Measurements from ENCODE around the gene PSME3IP1.
A peak's percentile ranks its signal among the peaks of the same experiment; 100 is the strongest.

Gene PSME3IP1

DNA sequence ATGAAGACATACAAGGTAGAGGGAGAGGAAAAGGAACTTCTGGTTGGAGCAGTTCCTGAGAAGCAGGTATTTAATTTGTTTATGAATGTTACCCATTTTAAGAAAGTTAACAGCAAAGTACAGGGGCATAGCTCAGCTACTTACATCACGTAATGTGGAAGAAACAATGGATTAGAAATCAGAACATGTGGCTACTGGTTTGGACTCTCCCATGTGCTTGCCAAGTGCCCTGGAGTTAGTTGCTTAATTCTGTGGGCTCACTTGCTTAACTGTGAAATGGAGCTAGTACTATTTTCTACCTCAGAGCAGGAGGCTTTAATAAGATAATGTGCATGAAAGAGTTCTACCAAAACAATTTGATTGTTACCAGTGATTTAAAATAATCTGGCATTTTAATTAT, 27.6 kb upstream of the PSME3IP1 start:
- no peak for DNase-seq (ENCODE audit: low read depth)
- no peak overlapping the region for H3K4me3 ChIP-seq (ENCODE audit: low read depth, low read length)
- no peak for TF ChIP-seq MYC (IDR thresholded peaks at IDR 0.05; ENCODE audit: low read depth, low read length)
- TF ChIP-seq, protein P1, sequence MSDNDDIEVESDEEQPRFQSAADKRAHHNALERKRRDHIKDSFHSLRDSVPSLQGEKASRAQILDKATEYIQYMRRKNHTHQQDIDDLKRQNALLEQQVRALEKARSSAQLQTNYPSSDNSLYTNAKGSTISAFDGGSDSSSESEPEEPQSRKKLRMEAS (IDR thresholded peaks at IDR 0.05; ENCODE audit: low read depth, low read length), result no peak
- no peak for TF ChIP-seq POLR2A (IDR thresholded peaks at IDR 0.05; ENCODE audit: extremely low read depth, insufficient read length)
- TF ChIP-seq, protein P2, sequence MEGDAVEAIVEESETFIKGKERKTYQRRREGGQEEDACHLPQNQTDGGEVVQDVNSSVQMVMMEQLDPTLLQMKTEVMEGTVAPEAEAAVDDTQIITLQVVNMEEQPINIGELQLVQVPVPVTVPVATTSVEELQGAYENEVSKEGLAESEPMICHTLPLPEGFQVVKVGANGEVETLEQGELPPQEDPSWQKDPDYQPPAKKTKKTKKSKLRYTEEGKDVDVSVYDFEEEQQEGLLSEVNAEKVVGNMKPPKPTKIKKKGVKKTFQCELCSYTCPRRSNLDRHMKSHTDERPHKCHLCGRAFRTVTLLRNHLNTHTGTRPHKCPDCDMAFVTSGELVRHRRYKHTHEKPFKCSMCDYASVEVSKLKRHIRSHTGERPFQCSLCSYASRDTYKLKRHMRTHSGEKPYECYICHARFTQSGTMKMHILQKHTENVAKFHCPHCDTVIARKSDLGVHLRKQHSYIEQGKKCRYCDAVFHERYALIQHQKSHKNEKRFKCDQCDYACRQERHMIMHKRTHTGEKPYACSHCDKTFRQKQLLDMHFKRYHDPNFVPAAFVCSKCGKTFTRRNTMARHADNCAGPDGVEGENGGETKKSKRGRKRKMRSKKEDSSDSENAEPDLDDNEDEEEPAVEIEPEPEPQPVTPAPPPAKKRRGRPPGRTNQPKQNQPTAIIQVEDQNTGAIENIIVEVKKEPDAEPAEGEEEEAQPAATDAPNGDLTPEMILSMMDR (IDR thresholded peaks at IDR 0.05; ENCODE audit: low read depth, low read length), result no peak

DNA sequence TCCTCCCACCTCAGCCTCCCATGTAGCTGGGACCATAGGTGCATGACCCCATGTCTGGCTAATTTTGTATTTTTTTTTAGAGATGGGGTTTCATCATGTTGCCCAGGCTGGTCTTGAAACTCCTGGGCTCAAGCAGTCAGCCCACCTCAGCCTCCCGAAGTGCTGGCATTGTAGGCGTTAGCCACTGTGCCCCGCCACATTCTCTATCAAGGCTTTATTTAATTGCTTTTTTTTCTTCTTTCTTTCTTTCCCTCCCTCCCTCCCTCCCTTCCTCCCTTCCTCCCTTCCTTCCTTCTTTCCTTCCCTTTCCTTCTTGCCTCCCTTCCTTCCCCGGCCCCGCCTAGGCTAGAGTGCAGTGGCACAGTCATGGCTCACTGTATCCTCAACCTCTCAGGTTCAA, 23.9 kb upstream of the PSME3IP1 start:
- TF ChIP-seq, protein P1 (IDR thresholded peaks at IDR 0.05; ENCODE audit: low read depth, low read length), result no peak
- no peak for TF ChIP-seq MYC (IDR thresholded peaks at IDR 0.05; ENCODE audit: low read depth, low read length)
- no peak for TF ChIP-seq POLR2A (IDR thresholded peaks at IDR 0.05; ENCODE audit: extremely low read depth, insufficient read length)
- TF ChIP-seq, protein P2 (IDR thresholded peaks at IDR 0.05; ENCODE audit: low read depth, low read length), result no peak
- DNase-seq (ENCODE audit: low read depth), result no peak
- no peak overlapping the region for H3K4me3 ChIP-seq (ENCODE audit: low read depth, low read length)

DNA sequence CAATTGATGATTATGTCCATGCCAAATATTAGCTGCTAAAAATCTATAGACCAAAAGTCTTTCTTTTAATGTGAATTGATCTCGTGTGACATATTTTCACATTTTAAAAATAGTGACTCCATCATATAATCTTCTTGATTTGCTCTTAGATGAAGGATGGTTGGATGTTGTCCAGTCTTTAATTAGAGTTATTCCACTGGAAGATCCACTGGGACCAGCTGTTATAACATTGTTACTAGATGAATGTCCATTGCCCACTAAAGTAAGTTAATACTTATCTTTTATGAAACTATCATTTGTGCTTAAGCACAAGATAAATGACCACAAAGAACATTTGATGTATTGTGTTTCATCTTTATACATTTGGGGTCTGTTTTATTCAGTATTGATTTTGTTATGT, 23.1 kb upstream of the PSME3IP1 start:
- H3K4me3 ChIP-seq (ENCODE audit: low read depth, low read length), result no peak overlapping the region
- TF ChIP-seq POLR2A (IDR thresholded peaks at IDR 0.05; ENCODE audit: extremely low read depth, insufficient read length) (no peak), MYC (IDR thresholded peaks at IDR 0.05; ENCODE audit: low read depth, low read length) (no peak)
- TF ChIP-seq, protein P2 (IDR thresholded peaks at IDR 0.05; ENCODE audit: low read depth, low read length), result no peak
- TF ChIP-seq, protein P1 (IDR thresholded peaks at IDR 0.05; ENCODE audit: low read depth, low read length), result no peak
- DNase-seq (ENCODE audit: low read depth), result no peak

DNA sequence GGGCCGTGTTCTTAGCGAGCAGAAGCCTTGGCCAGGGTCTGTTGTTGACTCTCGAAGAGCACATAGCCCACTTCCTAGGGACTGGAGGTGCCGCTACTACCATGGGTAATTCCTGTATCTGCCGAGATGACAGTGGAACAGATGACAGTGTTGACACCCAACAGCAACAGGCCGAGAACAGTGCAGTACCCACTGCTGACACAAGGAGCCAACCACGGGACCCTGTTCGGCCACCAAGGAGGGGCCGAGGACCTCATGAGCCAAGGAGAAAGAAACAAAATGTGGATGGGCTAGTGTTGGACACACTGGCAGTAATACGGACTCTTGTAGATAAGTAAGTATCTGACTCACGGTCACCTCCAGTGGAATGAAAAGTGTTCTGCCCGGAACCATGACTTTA, 18.8 kb upstream of the PSME3IP1 start:
- peak; percentile 14 for DNase-seq (ENCODE audit: low read depth)
- H3K4me3 ChIP-seq (ENCODE audit: low read depth, low read length), result no peak overlapping the region

DNA sequence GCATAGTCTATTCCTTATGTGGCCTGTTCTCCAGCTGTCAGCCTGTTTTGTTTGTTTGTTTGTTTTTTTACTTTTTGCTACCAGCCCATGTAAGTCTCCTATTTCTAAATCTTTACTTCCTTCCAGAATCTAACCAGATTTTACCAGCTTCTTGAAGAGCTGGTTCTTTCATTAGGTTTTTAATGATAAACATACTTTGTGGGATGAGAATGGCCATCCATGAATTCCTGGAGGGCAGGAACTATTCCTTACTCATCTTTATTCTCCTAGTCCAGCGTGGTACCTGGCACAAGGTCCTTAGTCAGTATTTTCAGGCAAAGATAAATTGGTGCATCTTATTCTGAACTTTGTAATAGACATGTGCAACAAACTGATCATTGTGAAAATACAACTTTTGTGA, 17.6 kb upstream of the PSME3IP1 start:
- no peak overlapping the region for H3K4me3 ChIP-seq (ENCODE audit: low read depth, low read length)
- no peak for DNase-seq (ENCODE audit: low read depth)
- TF ChIP-seq POLR2A (IDR thresholded peaks at IDR 0.05; ENCODE audit: extremely low read depth, insufficient read length) (no peak), MYC (IDR thresholded peaks at IDR 0.05; ENCODE audit: low read depth, low read length) (no peak)
- TF ChIP-seq, protein P1 (IDR thresholded peaks at IDR 0.05; ENCODE audit: low read depth, low read length), result no peak
- TF ChIP-seq, protein P2 (IDR thresholded peaks at IDR 0.05; ENCODE audit: low read depth, low read length), result no peak

More for the DNA sequence above, 18.8 kb upstream of the PSME3IP1 start:
- TF ChIP-seq MYC (IDR thresholded peaks at IDR 0.05; ENCODE audit: low read depth, low read length), result no peak
- TF ChIP-seq, protein P2 (IDR thresholded peaks at IDR 0.05; ENCODE audit: low read depth, low read length), result peak; percentile 10

Data from NB4 (cell line).